OCI-LY7 (cell line): Measurements from ENCODE around the gene PPP1CA. TPM values are rescaled to one million over a fixed set of nuclear protein-coding genes. Genes with fewer than 3 reads are reported as not detected.

Source experiments
- BruUV-seq: library from RNA; stranded (reverse); fragments of 400-500 nt; replicated peaks from 2 replicates; lab custom pipeline; 2021; lab: Mats Ljungman, UMichigan
- CTCF ChIA-PET: fragments of 300-600 bp; sonication (Branson Sonifier 250); formaldehyde crosslinking; loops from one replicate; lab custom pipeline; 2022; ENCODE audit warnings: antibody characterized with exemption; ENCODE audit not compliant: unreplicated experiment; lab: Charles Lee
- POLR2A ChIA-PET: fragments of 300-600 bp; sonication (Branson Sonifier 250); formaldehyde crosslinking; loops from one replicate; lab custom pipeline; 2022; ENCODE audit warnings: antibody characterized with exemption; lab: Charles Lee
- DNase-seq: peaks from one replicate; pipeline ENCODE4 v3.0.0-alpha.2; 2015; ENCODE audit warnings: low spot score
- H2AFZ ChIP-seq: fragments of 200-600 bp; sonication (generic), shearing (Covaris generic); 2 replicates; pipeline ENCODE4 v1.6.1; 2014; ENCODE audit warnings: mild to moderate bottlenecking, antibody characterized with exemption, low read length, moderate library complexity
- H3K27ac ChIP-seq: fragments of 200-600 bp; sonication (generic); 2 replicates; pipeline ENCODE4 v1.5.1; 2014; ENCODE audit warnings: mixed run types, low read depth, mild to moderate bottlenecking, moderate library complexity, low read length, inconsistent platforms; ENCODE audit not compliant: poor library complexity, severe bottlenecking
- H3K36me3 ChIP-seq: fragments of 200-600 bp; sonication (generic); 2 replicates; pipeline ENCODE4 v1.6.1; 2014; ENCODE audit warnings: mild to moderate bottlenecking, antibody characterized with exemption, low read length, moderate library complexity, mixed read lengths; ENCODE audit not compliant: insufficient read depth
- H3K4me1 ChIP-seq: fragments of 200-600 bp; sonication (generic); 2 replicates; pipeline ENCODE4 v1.5.1; 2014; ENCODE audit warnings: mild to moderate bottlenecking, low read length; ENCODE audit not compliant: insufficient read depth, poor library complexity, severe bottlenecking
- H3K4me2 ChIP-seq: fragments of 200-600 bp; sonication (generic); 2 replicates; pipeline ENCODE4 v1.6.1; 2014; ENCODE audit warnings: mild to moderate bottlenecking, low read length
- H3K4me3 ChIP-seq: fragments of 200-600 bp; sonication (generic); 2 replicates; pipeline ENCODE4 v1.5.1; 2014; ENCODE audit warnings: mild to moderate bottlenecking, low read depth, low read length; ENCODE audit not compliant: poor library complexity, severe bottlenecking
- H3K79me2 ChIP-seq: fragments of 200-600 bp; sonication (generic); 2 replicates; pipeline ENCODE4 v1.6.1; 2016; ENCODE audit warnings: low read depth, mild to moderate bottlenecking, low read length, moderate library complexity, mixed read lengths; ENCODE audit not compliant: insufficient read depth
- H3K9me2 ChIP-seq: fragments of 200-600 bp; sonication (generic); 2 replicates; pipeline ENCODE4 v1.6.1; 2016; ENCODE audit warnings: mild to moderate bottlenecking, low read length, mixed read lengths; ENCODE audit not compliant: insufficient read depth
- H3K9me3 ChIP-seq: fragments of 200-600 bp; sonication (generic); 2 replicates; pipeline ENCODE4 v1.6.1; 2014; ENCODE audit warnings: mild to moderate bottlenecking, mixed run types, low read length, mixed read lengths
- H4K20me1 ChIP-seq: fragments of 200-600 bp; sonication (generic); 2 replicates; pipeline ENCODE4 v1.6.1; 2014; ENCODE audit warnings: mild to moderate bottlenecking, antibody characterized with exemption, low read length, moderate library complexity, mixed read lengths; ENCODE audit not compliant: insufficient read depth
- CTCF ChIP-seq: fragments of 200-600 bp; sonication (generic); conservative IDR thresholded peaks from 2 replicates; pipeline ENCODE4 v1.5.1; 2014; ENCODE audit warnings: mild to moderate bottlenecking, antibody characterized with exemption, low read length, moderate library complexity, mixed read lengths
- EZH2phosphoT487 ChIP-seq: fragments of 200-600 bp; sonication (generic); IDR thresholded peaks from 2 replicates; pipeline ENCODE4 v1.6.1; 2018; ENCODE audit warnings: low read depth, borderline replicate concordance, mild to moderate bottlenecking, mixed run types, antibody characterized with exemption, low read length, moderate library complexity, mixed read lengths
- intact Hi-C: fragments of 100-400 bp; cut with micrococcal nuclease; formaldehyde crosslinking; loops from one replicate; pipeline ENCODE4 v1.10.0; 2022; ENCODE audit not compliant: unreplicated experiment
- total RNA-seq, 2 experiments: library from RNA; depleted of rRNA in 1 of 2; stranded (reverse); fragments of >200 nt in 1 of 2; shearing (Covaris generic) in 1 of 2; gene quantifications; 2 replicates each; pipeline ENCODE4 v1.2.3, GENCODE V29; 2014 to 2022

PPP1CA gene
- total RNA-seq, 2 experiments from 2014 or later, result 210 to 311 TPM

DNA sequence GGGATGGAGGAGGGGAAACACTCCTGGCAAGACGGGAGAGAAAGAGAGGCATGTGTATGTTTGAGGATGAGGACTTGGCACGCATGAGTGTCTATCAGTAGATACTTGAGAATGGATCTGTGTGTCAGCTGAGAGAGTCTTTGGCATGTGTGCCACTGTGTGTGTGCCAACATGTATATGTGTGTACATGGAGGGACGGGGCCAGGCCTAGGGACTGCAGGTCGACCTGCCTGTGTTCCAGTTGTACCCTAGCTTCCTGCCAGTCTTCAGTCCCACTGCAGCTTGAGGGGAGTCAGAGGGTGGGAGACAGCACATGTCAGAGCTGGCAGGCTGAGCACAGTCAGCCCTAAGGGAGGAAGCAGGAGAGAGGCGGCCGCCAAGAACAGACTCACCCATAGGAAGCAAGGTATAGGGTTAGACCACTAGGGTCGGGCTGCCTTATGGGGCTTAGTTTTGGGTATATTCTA is 33.9 kb downstream of the PPP1CA start:
- intact Hi-C loops, result no loop called here
- no peak overlapping the region for H3K27ac ChIP-seq
- no peak overlapping the region for H2AFZ ChIP-seq
- BruUV-seq, result no TSS peak
- no peak for DNase-seq
- H3K4me1 ChIP-seq, result peaks cover 32% of the 10 kb centered on the region
- no peaks in the 10 kb centered on the region for H3K36me3 ChIP-seq
- H3K4me2 ChIP-seq, result no peak overlapping the region
- TF ChIP-seq EZH2phosphoT487, result no peak
- no peak for TF ChIP-seq CTCF
- H3K9me3 ChIP-seq, result no peaks in the 10 kb centered on the region
- ChIA-PET CTCF (no interaction called here), POLR2A (no interaction called here)
- H3K79me2 ChIP-seq, result no peaks in the 10 kb centered on the region
- no peaks in the 10 kb centered on the region for H4K20me1 ChIP-seq
- no peak overlapping the region for H3K4me3 ChIP-seq
- no peaks in the 10 kb centered on the region for H3K9me2 ChIP-seq

- no peak for DNase-seq
- TF ChIP-seq CTCF, result no peak
- no peak for TF ChIP-seq EZH2phosphoT487
- no peak overlapping the region for H2AFZ ChIP-seq
- H3K9me2 ChIP-seq, result no peaks in the 10 kb centered on the region
- no peaks in the 10 kb centered on the region for H3K9me3 ChIP-seq
- H3K36me3 ChIP-seq, result no peaks in the 10 kb centered on the region
- no TSS peak for BruUV-seq
- H4K20me1 ChIP-seq, result no peaks in the 10 kb centered on the region
- no peak overlapping the region for H3K27ac ChIP-seq
- H3K4me1 ChIP-seq, result peaks cover 30% of the 10 kb centered on the region
- intact Hi-C loops, result no loop called here
- H3K4me2 ChIP-seq, result no peak overlapping the region
- H3K4me3 ChIP-seq, result no peak overlapping the region
- POLR2A ChIA-PET, result no interaction called here
- CTCF ChIA-PET, result no interaction called here
- no peaks in the 10 kb centered on the region for H3K79me2 ChIP-seq
Observed at GRCh38 chr11:67366961-67367760, 34.5 kb downstream of the PPP1CA start.

DNA sequence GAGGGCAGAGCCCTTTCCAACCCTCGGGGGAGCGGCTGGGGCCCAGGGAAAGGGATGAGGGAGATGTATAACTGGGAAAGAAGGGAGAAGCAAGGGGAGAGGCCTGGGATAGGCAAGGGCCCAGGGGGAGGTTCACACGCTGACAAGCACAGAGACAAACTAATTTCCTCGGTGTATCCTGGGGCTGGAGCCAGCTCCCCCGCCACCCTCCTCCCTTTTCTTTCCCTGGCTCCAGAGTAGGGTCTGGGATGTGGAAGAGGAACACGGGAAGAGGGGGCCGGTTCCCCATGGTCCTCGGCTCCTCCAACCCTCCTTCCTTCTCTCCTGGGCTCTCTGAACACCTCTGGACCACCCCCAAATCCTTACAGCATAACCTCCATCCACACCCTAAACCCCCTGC is 35.1 kb downstream of the PPP1CA start:
- DNase-seq, result no peak
- Histone ChIP-seq H3K9me2 (no peaks in the 10 kb centered on the region), H2AFZ (no peak overlapping the region), H3K27ac (no peak overlapping the region), H3K79me2 (no peaks in the 10 kb centered on the region), H3K9me3 (no peaks in the 10 kb centered on the region), H4K20me1 (no peaks in the 10 kb centered on the region), H3K4me1 (peaks cover 24% of the 10 kb centered on the region), H3K4me2 (no peak overlapping the region), H3K4me3 (no peak overlapping the region), H3K36me3 (no peaks in the 10 kb centered on the region)
- BruUV-seq, result no TSS peak
- ChIA-PET POLR2A (no interaction called here), CTCF (no interaction called here)
- no peak for TF ChIP-seq CTCF
- no peak for TF ChIP-seq EZH2phosphoT487
- intact Hi-C loops, result no loop called here
